ENCODE results near the gene SOX13.

Gene SOX13

GRCh38 chr1:204108312-204109141 lies 35.6 kb downstream of the SOX13 start:
- no peak for DNase-seq

GRCh38 chr1:204110894-204111633 lies 38.1 kb downstream of the SOX13 start:
- DNase-seq: no peak

- DNase-seq: peak; percentile 13
Observed at GRCh38 chr1:204112876-204113730, 40.2 kb downstream of the SOX13 start.

- no peak for DNase-seq
Observed at GRCh38 chr1:204113896-204114295, 41.0 kb downstream of the SOX13 start.

- no peak for DNase-seq
Observed at GRCh38 chr1:204114606-204115005, 41.7 kb downstream of the SOX13 start.

GRCh38 chr1:204115116-204115515 lies 42.2 kb downstream of the SOX13 start:
- DNase-seq: no peak

GRCh38 chr1:204116539-204116938 lies 43.6 kb downstream of the SOX13 start:
- DNase-seq: no peak

GRCh38 chr1:204121840-204122555 lies 49.1 kb downstream of the SOX13 start:
- DNase-seq: no peak

GRCh38 chr1:204123376-204123775 lies 50.5 kb downstream of the SOX13 start:
- no peak for DNase-seq

- no peak for DNase-seq
Observed at GRCh38 chr1:204124639-204125038, 51.7 kb downstream of the SOX13 start.

GRCh38 chr1:204125759-204126351 lies 52.9 kb downstream of the SOX13 start:
- no peak for DNase-seq

GRCh38 chr1:204126386-204126785 lies 53.5 kb downstream of the SOX13 start:
- no peak for DNase-seq

- no peak for DNase-seq
Observed at GRCh38 chr1:204126956-204127355, 54.0 kb downstream of the SOX13 start.

- peak; percentile 74 for DNase-seq
Observed at GRCh38 chr1:204127597-204128242, 54.8 kb downstream of the SOX13 start.

- DNase-seq: no peak
Observed at GRCh38 chr1:204128464-204128963, 55.6 kb downstream of the SOX13 start.

GRCh38 chr1:204128964-204129896 lies 56.3 kb downstream of the SOX13 start:
- DNase-seq: peak; percentile 28

- no peak for DNase-seq
Observed at GRCh38 chr1:204130178-204130577, 57.3 kb downstream of the SOX13 start.

GRCh38 chr1:204130981-204131892 lies 58.3 kb downstream of the SOX13 start:
- DNase-seq: peak; percentile 82

- no peak for DNase-seq
Observed at GRCh38 chr1:204131978-204132377, 59.1 kb downstream of the SOX13 start.
